Cardiac muscle cell (in vitro differentiated cells and primary cell): Measurements from ENCODE around the gene TMC5. TPM values are rescaled to one million over a fixed set of nuclear protein-coding genes. Genes with fewer than 3 reads are reported as not detected.
A peak's percentile ranks its signal among the peaks of the same experiment; 100 is the strongest.

Experiments
- DNase-seq, 2 donors: peaks; one replicate each; pipeline versions ENCODE4 v3.0.0 to v3.0.0-alpha.2; 2010 to 2017; ENCODE audit warnings: low read depth in 1 of 2, low spot score in 1 of 2
- H3K27ac ChIP-seq: fragments of 200-600 bp; sonication (generic); 2 replicates; pipeline ENCODE4 v1.5.1; 2016
- H3K27me3 ChIP-seq: fragments of 200-600 bp; sonication (generic); 2 replicates; pipeline ENCODE4 v1.6.0; 2016; ENCODE audit warnings: control low read depth
- H3K36me3 ChIP-seq: fragments of 200-600 bp; sonication (generic); 2 replicates; pipeline ENCODE4 v1.5.1; 2016; ENCODE audit warnings: control low read depth
- H3K4me1 ChIP-seq: fragments of 200-600 bp; sonication (generic); 2 replicates; pipeline ENCODE4 v1.8.1; 2017; ENCODE audit warnings: low read depth, mild to moderate bottlenecking, mixed run types
- H3K4me3 ChIP-seq: fragments of 200-600 bp; sonication (generic); 2 replicates; pipeline ENCODE4 v1.5.1; 2016; ENCODE audit warnings: mild to moderate bottlenecking
- H3K9me3 ChIP-seq: fragments of 200-600 bp; sonication (generic); 2 replicates; pipeline ENCODE4 v1.5.1; 2017; ENCODE audit warnings: low read depth, mild to moderate bottlenecking, control low read depth
- CTCF ChIP-seq: IDR thresholded peaks from 2 replicates; pipeline ENCODE4 v1.5.1; 2012; ENCODE audit warnings: low read depth, mild to moderate bottlenecking, low read length
- polyA plus RNA-seq: library from polyadenylated mRNA; unstranded; fragments of >200 nt; fragmentation: Nextera tagmentation; extraction: Ambion mirVana; gene quantifications from 2 replicates; pipeline ENCODE4 v1.2.1, GENCODE V29; 2016
- total RNA-seq: library from RNA; depleted of rRNA; stranded (reverse); fragments of >200 nt; gene quantifications from 2 replicates; pipeline ENCODE4 v1.2.3, GENCODE V29; 2016

Gene TMC5
- total and polyA plus RNA-seq, 2 experiments from 2014 or later: 0.21 TPM; not detected in 1

GRCh38 chr16:19524356-19524615 lies 106.6 kb downstream of the TMC5 start:
- H3K9me3 ChIP-seq: no peaks in the 10 kb centered on the region
- H3K27me3 ChIP-seq: no peaks in the 10 kb centered on the region
- H3K4me3 ChIP-seq: peak overlapping the region; percentile 94
- H3K27ac ChIP-seq: peak overlapping the region; percentile 29
- H3K36me3 ChIP-seq: peaks cover 9% of the 10 kb centered on the region
- TF ChIP-seq CTCF: no peak
- H3K4me1 ChIP-seq: peaks cover 11% of the 10 kb centered on the region
- peak in 1 of 2 donors; percentile 8 for DNase-seq

- Histone ChIP-seq H3K36me3 (peaks cover 12% of the 10 kb centered on the region), H3K9me3 (no peaks in the 10 kb centered on the region), H3K27ac (peak overlapping the region; percentile 29), H3K4me3 (peak overlapping the region; percentile 94), H3K27me3 (no peaks in the 10 kb centered on the region), H3K4me1 (peaks cover 11% of the 10 kb centered on the region)
- DNase-seq: peak in 1 of 2 donors; percentile 6
- TF ChIP-seq CTCF: no peak
Measured at GRCh38 chr16:19524616-19525384, 107.1 kb downstream of the TMC5 start.

- DNase-seq: no peak
- no peak for TF ChIP-seq CTCF
- Histone ChIP-seq H3K36me3 (peaks cover 12% of the 10 kb centered on the region), H3K4me3 (peak overlapping the region; percentile 94), H3K27ac (no peak overlapping the region), H3K9me3 (no peaks in the 10 kb centered on the region), H3K27me3 (no peaks in the 10 kb centered on the region), H3K4me1 (peaks cover 11% of the 10 kb centered on the region)
Measured at GRCh38 chr16:19525385-19525723, 107.7 kb downstream of the TMC5 start.

- TF ChIP-seq CTCF: no peak
- Histone ChIP-seq H3K4me3 (no peak overlapping the region), H3K4me1 (peaks cover 5% of the 10 kb centered on the region), H3K9me3 (no peaks in the 10 kb centered on the region), H3K27me3 (no peaks in the 10 kb centered on the region), H3K36me3 (peaks cover 12% of the 10 kb centered on the region), H3K27ac (no peak overlapping the region)
- DNase-seq: no peak
Measured at GRCh38 chr16:19527161-19527560, 109.5 kb downstream of the TMC5 start.

GRCh38 chr16:19528666-19529065 lies 111.0 kb downstream of the TMC5 start:
- no peak for TF ChIP-seq CTCF
- peaks cover 18% of the 10 kb centered on the region for H3K36me3 ChIP-seq

More at GRCh38 chr16:19528666-19529065, 111.0 kb downstream of the TMC5 start:
- no peaks in the 10 kb centered on the region for H3K27me3 ChIP-seq
- no peak for DNase-seq
- no peaks in the 10 kb centered on the region for H3K4me1 ChIP-seq
- no peak overlapping the region for H3K4me3 ChIP-seq
- no peak overlapping the region for H3K27ac ChIP-seq
- no peaks in the 10 kb centered on the region for H3K9me3 ChIP-seq
